Peyer's patch (tissue), 4 donors: ENCODE data around the gene USP10.

ENCODE experiments used
- CTCF ChIP-seq, 6 experiments: fragments of 450-650 bp in 4 of 6; fragments of 200-600 bp in 2 of 6; sonication (generic) in 1 of 6; IDR thresholded peaks; one replicate each; pipeline ENCODE4 v1.5.1; 2017 to 2019; ENCODE audit warnings: antibody characterized with exemption in 6 of 6, mild to moderate bottlenecking in 3 of 6, moderate library complexity in 1 of 6
- POLR2A ChIP-seq, 2 donors: fragments of 450-650 bp; IDR thresholded peaks; one replicate each; pipeline ENCODE4 v1.5.1; 2017; ENCODE audit warnings: antibody characterized with exemption in 2 of 2, mild to moderate bottlenecking in 2 of 2, moderate library complexity in 2 of 2

GRCh38 chr16:84769416-84769815, 69.6 kb downstream of the USP10 start:
- TF ChIP-seq CTCF (IDR thresholded peaks at IDR 0.05) = no peak
- TF ChIP-seq POLR2A (IDR thresholded peaks at IDR 0.05) = no peak
